ENCODE data around the gene ADAMTS12.
"Not testable (repeated sequence)": the region's sequence is repeated elsewhere in the genome, so short reads cannot be mapped to it uniquely, and the experiment has no call there.

The ADAMTS12 gene

GRCh38 chr5:33887268-33887667 is 4.5 kb downstream of the ADAMTS12 start:
- H3K4me3 ChIP-seq (ENCODE audit: low read depth, low read length) = no peak overlapping the region
- TF ChIP-seq CTCF (IDR thresholded peaks at IDR 0.05; ENCODE audit: low read depth, low read length) = no peak

GRCh38 chr5:33886283-33886682 is 5.5 kb downstream of the ADAMTS12 start:
- no peak for TF ChIP-seq CTCF (IDR thresholded peaks at IDR 0.05; ENCODE audit: low read depth, low read length)

GRCh38 chr5:33885679-33886078 is 6.1 kb downstream of the ADAMTS12 start:
- no peak overlapping the region for H3K4me3 ChIP-seq (ENCODE audit: low read depth, low read length)
- TF ChIP-seq CTCF (IDR thresholded peaks at IDR 0.05; ENCODE audit: low read depth, low read length) = no peak

More at GRCh38 chr5:33886283-33886682, 5.5 kb downstream of the ADAMTS12 start:
- H3K4me3 ChIP-seq (ENCODE audit: low read depth, low read length) = no peak overlapping the region

DNA sequence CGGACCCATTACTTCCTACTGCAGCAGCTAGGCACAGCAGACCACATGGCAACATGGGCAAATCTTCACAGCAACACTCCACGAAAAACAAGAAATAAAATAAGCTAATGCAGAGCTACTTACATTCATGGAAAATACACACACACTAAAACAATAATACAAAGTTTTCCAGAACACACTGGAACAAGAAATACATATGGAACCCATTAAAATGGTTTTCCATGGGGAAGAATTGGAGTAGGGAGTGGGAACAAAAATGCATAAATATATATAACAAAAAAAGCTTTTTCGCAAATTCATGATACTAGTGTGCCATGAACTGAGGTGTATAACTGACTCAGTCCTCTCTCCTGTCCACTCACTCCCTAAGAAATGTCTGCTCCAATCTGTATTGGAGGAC is 8.3 kb downstream of the ADAMTS12 start:
- no peak overlapping the region for H3K4me3 ChIP-seq (ENCODE audit: low read depth, low read length)
- no peak for TF ChIP-seq CTCF (IDR thresholded peaks at IDR 0.05; ENCODE audit: low read depth, low read length)

GRCh38 chr5:33880319-33880718 is 11.5 kb downstream of the ADAMTS12 start:
- TF ChIP-seq CTCF (IDR thresholded peaks at IDR 0.05; ENCODE audit: low read depth, low read length) = no peak
- H3K4me3 ChIP-seq (ENCODE audit: low read depth, low read length) = no peak overlapping the region

GRCh38 chr5:33877449-33877848 is 14.3 kb downstream of the ADAMTS12 start:
- no peak overlapping the region for H3K4me3 ChIP-seq (ENCODE audit: low read depth, low read length)
- no peak for TF ChIP-seq CTCF (IDR thresholded peaks at IDR 0.05; ENCODE audit: low read depth, low read length)

- no peak overlapping the region for H3K4me3 ChIP-seq (ENCODE audit: low read depth, low read length)
- no peak for TF ChIP-seq CTCF (IDR thresholded peaks at IDR 0.05; ENCODE audit: low read depth, low read length)
Observed at GRCh38 chr5:33867241-33867640, 24.5 kb downstream of the ADAMTS12 start.

- not testable (repeated sequence) for H3K4me3 ChIP-seq (ENCODE audit: low read depth, low read length)
Observed at GRCh38 chr5:33859177-33859576, 32.6 kb downstream of the ADAMTS12 start.
